Measurements from ENCODE around the gene EXOC3.

The EXOC3 gene

GRCh38 chr5:424301-425110 is 18.5 kb upstream of the EXOC3 start:
- TF ChIP-seq REST (IDR thresholded peaks at IDR 0.05; ENCODE audit: insufficient read depth in 1 of 2, low read depth in 2 of 2, low read length in 2 of 2) (no peak), TAF1 (IDR thresholded peaks at IDR 0.05; ENCODE audit: borderline replicate concordance, insufficient read depth, low read length) (no peak), POLR2AphosphoS5 (IDR thresholded peaks at IDR 0.05; ENCODE audit: low read depth, low read length) (no peak), SIN3A (IDR thresholded peaks at IDR 0.05; ENCODE audit: borderline replicate concordance, insufficient read depth, low read length) (no peak), FOXP2 (optimal IDR thresholded peaks at IDR 0.05; ENCODE audit: borderline replicate concordance, extremely low read depth, extremely low read length, insufficient read depth) (no peak)

- no peak for TF ChIP-seq POLR2AphosphoS5 (IDR thresholded peaks at IDR 0.05; ENCODE audit: low read depth, low read length)
- no peak for TF ChIP-seq FOXP2 (optimal IDR thresholded peaks at IDR 0.05; ENCODE audit: borderline replicate concordance, extremely low read depth, extremely low read length, insufficient read depth)
Measured at GRCh38 chr5:425714-426113, 17.3 kb upstream of the EXOC3 start.

- no peak for TF ChIP-seq REST (IDR thresholded peaks at IDR 0.05; ENCODE audit: insufficient read depth in 1 of 2, low read depth in 2 of 2, low read length in 2 of 2)
- TF ChIP-seq SIN3A (IDR thresholded peaks at IDR 0.05; ENCODE audit: borderline replicate concordance, insufficient read depth, low read length), result no peak
- TF ChIP-seq POLR2AphosphoS5 (IDR thresholded peaks at IDR 0.05; ENCODE audit: low read depth, low read length), result no peak
- no peak for TF ChIP-seq FOXP2 (optimal IDR thresholded peaks at IDR 0.05; ENCODE audit: borderline replicate concordance, extremely low read depth, extremely low read length, insufficient read depth)
- TF ChIP-seq TAF1 (IDR thresholded peaks at IDR 0.05; ENCODE audit: borderline replicate concordance, insufficient read depth, low read length), result no peak
Measured at GRCh38 chr5:426392-426976, 16.5 kb upstream of the EXOC3 start.

- TF ChIP-seq FOXP2 (optimal IDR thresholded peaks at IDR 0.05; ENCODE audit: borderline replicate concordance, extremely low read depth, extremely low read length, insufficient read depth) (no peak), SIN3A (IDR thresholded peaks at IDR 0.05; ENCODE audit: borderline replicate concordance, insufficient read depth, low read length) (no peak), REST (IDR thresholded peaks at IDR 0.05; ENCODE audit: insufficient read depth in 1 of 2, low read depth in 2 of 2, low read length in 2 of 2) (no peak), TAF1 (IDR thresholded peaks at IDR 0.05; ENCODE audit: borderline replicate concordance, insufficient read depth, low read length) (no peak), POLR2AphosphoS5 (IDR thresholded peaks at IDR 0.05; ENCODE audit: low read depth, low read length) (no peak)
Measured at GRCh38 chr5:427415-428087, 15.4 kb upstream of the EXOC3 start.

- TF ChIP-seq POLR2AphosphoS5 (IDR thresholded peaks at IDR 0.05; ENCODE audit: low read depth, low read length) (no peak), FOXP2 (optimal IDR thresholded peaks at IDR 0.05; ENCODE audit: borderline replicate concordance, extremely low read depth, extremely low read length, insufficient read depth) (no peak), REST (IDR thresholded peaks at IDR 0.05; ENCODE audit: insufficient read depth in 1 of 2, low read depth in 2 of 2, low read length in 2 of 2) (no peak), TAF1 (IDR thresholded peaks at IDR 0.05; ENCODE audit: borderline replicate concordance, insufficient read depth, low read length) (no peak), SIN3A (IDR thresholded peaks at IDR 0.05; ENCODE audit: borderline replicate concordance, insufficient read depth, low read length) (no peak)
Measured at GRCh38 chr5:428219-428618, 14.8 kb upstream of the EXOC3 start.

Measured in PFSK-1 (cell line).